HL-60 (cell line): ENCODE results near the gene TMEM263.

ENCODE experiments used
- DNase-seq, 2 experiments: peaks; one replicate each; pipeline ENCODE4 v3.0.0-alpha.2; 2010 to 2020; ENCODE audit warnings: low read depth in 1 of 2, low spot score in 1 of 2
- H3K27ac ChIP-seq: fragments of 250-450 bp; sonication (Bioruptor Pico); replicated peaks from 2 replicates; pipeline ENCODE4 v1.5.1; 2020; ENCODE audit warnings: mild to moderate bottlenecking, moderate library complexity
- H3K27me3 ChIP-seq: fragments of 250-450 bp; sonication (Bioruptor Pico); 2 replicates; pipeline ENCODE4 v1.5.1; 2021; ENCODE audit warnings: mild to moderate bottlenecking, moderate library complexity; ENCODE audit not compliant: insufficient read depth, poor library complexity, severe bottlenecking
- H3K4me3 ChIP-seq: replicated peaks from 2 replicates; pipeline ENCODE4 v1.5.1; 2011; ENCODE audit warnings: mild to moderate bottlenecking, control low read depth, low read length; ENCODE audit not compliant: insufficient read depth
- GABPA ChIP-seq: IDR thresholded peaks from 2 replicates; pipeline ENCODE4 v1.6.1; 2012; ENCODE audit warnings: low read depth
- POLR2AphosphoS5 ChIP-seq: IDR thresholded peaks from 2 replicates; pipeline ENCODE4 v1.6.1; 2012; ENCODE audit warnings: low read depth
- REST ChIP-seq: IDR thresholded peaks from 2 replicates; pipeline ENCODE4 v1.6.1; 2012; ENCODE audit warnings: low read depth; ENCODE audit not compliant: insufficient replicate concordance
- SPI1 ChIP-seq: IDR thresholded peaks from 2 replicates; pipeline ENCODE4 v1.6.1; 2012; ENCODE audit warnings: low read depth, mild to moderate bottlenecking, borderline replicate concordance
- TF ChIP-seq, protein P1 (sequence below): IDR thresholded peaks from one replicate; pipeline ENCODE4 v1.5.1; 2011; ENCODE audit warnings: low read length, control low read depth, inconsistent platforms; ENCODE audit not compliant: insufficient read depth

TMEM263 gene

GRCh38 chr12:106986135-106986534 is 30.4 kb downstream of the TMEM263 start:
- H3K27ac ChIP-seq, result no peak overlapping the region
- TF ChIP-seq, protein P1, sequence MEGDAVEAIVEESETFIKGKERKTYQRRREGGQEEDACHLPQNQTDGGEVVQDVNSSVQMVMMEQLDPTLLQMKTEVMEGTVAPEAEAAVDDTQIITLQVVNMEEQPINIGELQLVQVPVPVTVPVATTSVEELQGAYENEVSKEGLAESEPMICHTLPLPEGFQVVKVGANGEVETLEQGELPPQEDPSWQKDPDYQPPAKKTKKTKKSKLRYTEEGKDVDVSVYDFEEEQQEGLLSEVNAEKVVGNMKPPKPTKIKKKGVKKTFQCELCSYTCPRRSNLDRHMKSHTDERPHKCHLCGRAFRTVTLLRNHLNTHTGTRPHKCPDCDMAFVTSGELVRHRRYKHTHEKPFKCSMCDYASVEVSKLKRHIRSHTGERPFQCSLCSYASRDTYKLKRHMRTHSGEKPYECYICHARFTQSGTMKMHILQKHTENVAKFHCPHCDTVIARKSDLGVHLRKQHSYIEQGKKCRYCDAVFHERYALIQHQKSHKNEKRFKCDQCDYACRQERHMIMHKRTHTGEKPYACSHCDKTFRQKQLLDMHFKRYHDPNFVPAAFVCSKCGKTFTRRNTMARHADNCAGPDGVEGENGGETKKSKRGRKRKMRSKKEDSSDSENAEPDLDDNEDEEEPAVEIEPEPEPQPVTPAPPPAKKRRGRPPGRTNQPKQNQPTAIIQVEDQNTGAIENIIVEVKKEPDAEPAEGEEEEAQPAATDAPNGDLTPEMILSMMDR, result no peak
- TF ChIP-seq POLR2AphosphoS5 (no peak), REST (no peak)

DNA sequence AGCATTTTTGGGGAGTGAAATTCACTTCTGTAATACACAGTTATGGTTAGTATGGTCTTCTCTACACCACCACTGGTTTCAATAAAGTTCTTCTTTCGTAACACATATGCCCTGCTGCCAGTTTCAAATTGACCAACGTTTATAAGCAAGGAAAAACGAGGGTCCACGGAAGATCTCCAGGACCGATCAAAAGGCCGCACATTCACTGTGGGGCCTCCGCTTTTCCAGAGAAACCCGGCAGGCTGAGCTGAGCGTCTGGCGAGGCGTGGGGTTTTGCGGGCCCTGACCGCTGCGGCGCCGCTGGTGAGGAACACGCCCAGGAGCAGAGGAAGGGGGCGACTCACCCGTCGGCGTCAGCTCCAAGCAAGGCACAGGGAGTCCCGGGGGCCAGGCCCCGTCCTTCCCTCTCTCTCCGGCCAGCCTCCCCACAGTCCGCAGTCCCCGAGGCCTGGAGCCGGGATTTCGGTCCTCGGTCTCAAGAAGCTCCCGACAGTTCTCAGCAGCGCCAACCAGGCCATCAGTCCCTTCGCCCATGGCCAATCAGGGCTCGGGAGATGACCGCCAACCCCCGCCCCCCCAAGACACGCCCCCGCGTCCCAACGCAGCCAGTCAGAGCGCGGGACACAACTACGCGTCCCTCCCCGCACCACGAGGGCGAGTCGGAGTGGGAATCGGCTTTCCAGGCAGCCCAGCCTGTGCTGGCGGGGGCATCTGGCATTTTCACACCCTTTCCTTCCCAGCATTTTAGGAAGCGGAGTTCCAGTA is 31.1 kb downstream of the TMEM263 start, which contains the start of gene MTERF2:
Gene MTERF2, minus strand, starts transcription at position 522 of the 765 bp plus-strand sequence. CDS start 8,432 bp downstream, outside the sequence.
- peak; percentile 11 to 36 for DNase-seq
- Histone ChIP-seq H3K4me3 (peak within 1 kb of the TSS; percentile 37), H3K27me3 (peaks cover 3% of the 10 kb centered on the region), H3K27ac (no peak within 1 kb of the TSS)
- no peak for TF ChIP-seq SPI1
- no peak for TF ChIP-seq REST

More at GRCh38 chr12:106986135-106986534, 30.4 kb downstream of the TMEM263 start:
- Histone ChIP-seq H3K27me3 (peaks cover 3% of the 10 kb centered on the region), H3K4me3 (no peak overlapping the region)
- no peak for DNase-seq

DNA sequence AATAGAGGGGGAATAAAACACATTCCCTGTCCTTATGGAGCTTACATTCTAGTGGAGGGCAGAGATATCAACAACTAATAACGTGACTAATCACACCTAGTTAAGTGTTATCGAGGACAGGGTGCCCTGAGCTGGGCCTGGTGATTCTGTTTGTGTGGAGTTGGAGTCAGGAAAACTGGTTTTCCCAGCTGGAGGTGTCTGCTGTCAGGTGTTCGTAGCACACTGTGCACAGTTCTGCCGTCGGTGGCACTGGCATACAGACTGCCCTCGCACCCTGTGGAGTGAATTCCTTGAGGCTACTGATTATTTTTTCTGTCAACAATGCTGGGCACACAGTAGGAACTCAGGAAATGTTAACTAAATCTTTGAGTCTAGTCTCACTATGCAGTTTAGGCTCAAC is 32.1 kb downstream of the TMEM263 start:
- TF ChIP-seq GABPA (no peak), REST (no peak), POLR2AphosphoS5 (no peak), SPI1 (no peak)
- TF ChIP-seq, protein P1, result no peak
- Histone ChIP-seq H3K4me3 (no peak overlapping the region), H3K27ac (no peak overlapping the region), H3K27me3 (peaks cover 3% of the 10 kb centered on the region)
- DNase-seq, result no peak
